Prostate gland (tissue), 2 donors: ENCODE measurements around the gene KLHL36.

Experiments
- POLR2AphosphoS5 ChIP-seq: sonication (generic); formaldehyde crosslinking; IDR thresholded peaks from one replicate; pipeline ENCODE4 v1.6.1; 2017; ENCODE audit warnings: antibody characterized with exemption
- TF ChIP-seq, protein P1 (sequence below), 4 experiments: fragments of 200-600 bp in 2 of 4; fragments of 450-650 bp in 2 of 4; sonication (generic) in 2 of 4; IDR thresholded peaks; 1 replicate in 3 of 4; 2 replicates in 1 of 4; pipeline ENCODE4 v1.5.1; 2016 to 2019; ENCODE audit warnings: antibody characterized with exemption in 4 of 4, mild to moderate bottlenecking in 2 of 4, moderate library complexity in 2 of 4

DNA sequence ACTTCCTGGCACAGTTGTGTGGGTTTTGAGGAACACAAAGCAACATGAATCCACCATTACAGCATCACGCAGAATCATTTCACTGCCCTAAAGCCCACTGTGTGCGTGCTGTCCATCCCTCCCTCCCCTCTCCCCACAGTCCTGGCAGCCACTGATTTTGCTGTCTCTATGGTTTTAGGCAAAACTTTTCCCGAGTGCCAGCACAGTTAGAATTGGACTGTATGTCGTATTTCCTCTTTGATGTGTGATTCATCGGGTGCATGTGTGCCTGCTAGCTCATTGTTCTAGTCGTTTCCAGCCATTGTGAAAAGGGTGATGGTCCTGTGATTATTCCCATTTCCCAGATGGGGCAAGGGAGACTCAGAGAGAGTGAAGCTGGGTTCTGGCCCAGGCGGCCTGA is 12.7 kb downstream of the KLHL36 start:
- no peak for TF ChIP-seq POLR2AphosphoS5
- TF ChIP-seq, protein P1, sequence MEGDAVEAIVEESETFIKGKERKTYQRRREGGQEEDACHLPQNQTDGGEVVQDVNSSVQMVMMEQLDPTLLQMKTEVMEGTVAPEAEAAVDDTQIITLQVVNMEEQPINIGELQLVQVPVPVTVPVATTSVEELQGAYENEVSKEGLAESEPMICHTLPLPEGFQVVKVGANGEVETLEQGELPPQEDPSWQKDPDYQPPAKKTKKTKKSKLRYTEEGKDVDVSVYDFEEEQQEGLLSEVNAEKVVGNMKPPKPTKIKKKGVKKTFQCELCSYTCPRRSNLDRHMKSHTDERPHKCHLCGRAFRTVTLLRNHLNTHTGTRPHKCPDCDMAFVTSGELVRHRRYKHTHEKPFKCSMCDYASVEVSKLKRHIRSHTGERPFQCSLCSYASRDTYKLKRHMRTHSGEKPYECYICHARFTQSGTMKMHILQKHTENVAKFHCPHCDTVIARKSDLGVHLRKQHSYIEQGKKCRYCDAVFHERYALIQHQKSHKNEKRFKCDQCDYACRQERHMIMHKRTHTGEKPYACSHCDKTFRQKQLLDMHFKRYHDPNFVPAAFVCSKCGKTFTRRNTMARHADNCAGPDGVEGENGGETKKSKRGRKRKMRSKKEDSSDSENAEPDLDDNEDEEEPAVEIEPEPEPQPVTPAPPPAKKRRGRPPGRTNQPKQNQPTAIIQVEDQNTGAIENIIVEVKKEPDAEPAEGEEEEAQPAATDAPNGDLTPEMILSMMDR (IDR thresholded peaks at IDR 0.05), result no peak
